ENCODE results near the gene TRIO.

TRIO gene

DNA sequence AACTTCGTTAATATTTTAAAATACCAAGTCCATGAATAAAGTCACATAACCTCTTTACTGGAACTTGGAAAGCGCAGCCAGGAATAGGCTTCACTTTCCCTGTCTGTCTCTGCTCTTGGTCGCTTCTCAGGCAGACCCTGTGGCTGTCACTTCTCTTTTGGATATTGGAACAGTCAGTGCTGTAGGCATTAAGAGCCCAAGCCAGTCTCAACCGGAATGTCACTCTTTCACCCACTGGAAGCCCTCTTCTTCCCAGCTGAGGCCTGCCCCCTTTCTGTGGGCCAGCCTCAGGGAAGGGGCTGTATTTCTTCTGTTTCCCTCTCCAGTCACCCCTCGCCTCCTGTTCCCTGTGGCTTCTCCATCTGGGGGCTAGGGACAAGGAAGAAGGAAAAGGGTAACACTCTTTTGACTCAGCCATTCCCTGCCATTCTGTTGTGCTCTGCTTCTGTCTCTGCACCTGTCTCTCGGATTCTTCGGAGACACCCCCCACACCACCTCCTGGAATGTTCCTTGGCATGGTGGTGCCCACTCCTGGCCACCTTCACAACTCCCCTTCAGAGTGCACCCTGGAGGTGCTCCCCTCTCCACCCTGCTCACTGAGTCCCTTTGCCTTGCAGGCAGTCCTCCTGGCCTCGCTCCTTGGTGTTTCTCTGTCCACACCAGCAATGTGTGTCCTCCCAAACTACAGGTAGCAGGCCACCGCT is 103.4 kb downstream of the TRIO start:
- in situ Hi-C loops (cut with HindIII; ENCODE audit: low pct_ligation_motif_present, low pct_unique_long_range_greater_than_20kb, low sequenced_read_pairs), result no loop called here
- no peak for DNase-seq

DNA sequence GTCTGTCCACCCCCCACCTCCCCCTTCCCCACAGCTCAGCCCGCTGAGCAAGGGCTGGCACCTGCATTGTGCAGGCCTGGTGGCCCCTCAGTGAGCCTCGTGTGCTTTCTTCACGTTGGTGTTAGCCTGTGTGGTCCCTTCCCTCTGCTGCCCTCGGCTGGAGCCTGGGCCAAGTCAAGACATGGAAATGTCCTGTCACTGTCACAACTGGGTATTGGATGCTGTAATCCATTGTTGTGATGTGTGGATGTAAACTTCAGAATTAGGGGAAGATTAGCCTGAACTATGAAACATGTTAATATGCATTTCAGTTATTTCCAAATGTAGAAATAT is 103.9 kb downstream of the TRIO start:
- DNase-seq, result no peak

DNA sequence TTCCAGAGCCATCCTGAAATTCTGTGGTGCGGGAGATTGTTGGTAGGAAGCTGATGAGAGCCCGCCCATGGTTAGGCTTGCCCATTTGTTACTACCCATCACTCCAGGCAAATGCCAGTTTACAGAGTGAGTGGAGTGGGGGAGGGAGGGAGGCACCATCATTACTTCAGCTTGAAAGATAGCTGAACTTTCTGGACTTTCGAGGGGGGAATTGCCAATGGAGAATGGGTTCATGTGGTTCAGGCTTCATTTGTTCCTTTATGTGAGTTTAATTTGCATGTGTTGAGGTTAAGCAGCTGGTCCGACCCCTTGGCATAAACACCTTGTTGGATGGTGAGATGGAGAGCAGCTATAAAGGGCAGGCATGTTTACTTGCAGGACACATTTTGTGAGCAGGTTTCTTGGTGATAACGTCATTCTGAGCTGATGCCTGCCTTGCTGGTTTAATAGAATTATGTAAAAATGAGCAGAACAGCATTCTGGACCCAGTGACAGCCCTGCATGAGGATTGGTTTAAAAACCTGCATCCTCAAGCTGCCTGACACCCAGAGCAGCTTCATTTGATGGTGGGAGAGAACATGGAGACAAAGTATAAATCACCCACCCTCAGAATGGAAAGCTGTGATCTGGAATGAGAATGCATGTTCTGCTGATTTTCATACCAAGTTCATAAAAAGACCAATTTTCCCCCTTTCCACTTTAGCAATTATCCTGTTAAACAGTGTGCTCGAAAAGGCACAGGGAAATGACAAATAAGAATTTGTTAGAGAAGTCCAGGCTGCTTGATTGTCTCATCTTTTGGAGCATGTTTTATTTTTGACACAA is 106.3 kb downstream of the TRIO start:
- DNase-seq, result no peak
- in situ Hi-C loops (cut with HindIII; ENCODE audit: low pct_ligation_motif_present, low pct_unique_long_range_greater_than_20kb, low sequenced_read_pairs), result no loop called here

More for the DNA sequence above, 103.9 kb downstream of the TRIO start:
- in situ Hi-C loops (cut with HindIII; ENCODE audit: low pct_ligation_motif_present, low pct_unique_long_range_greater_than_20kb, low sequenced_read_pairs), result no loop called here

DNA sequence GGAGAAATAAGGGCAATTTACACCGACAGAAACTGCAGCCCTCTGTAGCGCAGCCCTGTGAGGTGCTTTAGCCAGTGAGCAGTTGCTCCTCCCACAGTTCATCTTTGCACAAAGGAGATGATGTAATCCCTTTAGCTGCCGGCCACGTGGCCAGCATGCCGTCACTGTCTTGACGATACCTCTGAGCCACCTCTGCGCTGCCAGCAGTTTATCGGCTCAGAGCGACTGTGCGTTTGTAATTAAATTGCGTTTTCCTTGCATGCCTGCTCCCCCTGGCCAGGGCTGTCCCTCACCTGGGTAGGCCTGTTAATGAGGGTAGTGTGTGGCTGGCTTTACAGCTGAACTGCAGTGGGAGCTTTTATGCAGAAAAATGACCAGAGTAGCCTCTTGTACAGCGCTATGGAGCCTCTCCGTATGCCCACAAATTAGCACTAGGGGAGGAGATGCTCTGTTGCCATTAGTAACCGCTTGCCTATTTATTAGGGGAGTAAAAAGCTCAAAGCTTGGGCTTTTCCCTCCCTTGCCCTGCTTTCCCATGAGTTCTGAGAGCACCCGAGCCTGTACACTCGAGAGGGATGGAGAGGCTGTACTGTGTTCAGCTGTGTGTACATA is 107.0 kb downstream of the TRIO start:
- in situ Hi-C loops (cut with HindIII; ENCODE audit: low pct_ligation_motif_present, low pct_unique_long_range_greater_than_20kb, low sequenced_read_pairs), result no loop called here
- DNase-seq, result peak; percentile 44

DNA sequence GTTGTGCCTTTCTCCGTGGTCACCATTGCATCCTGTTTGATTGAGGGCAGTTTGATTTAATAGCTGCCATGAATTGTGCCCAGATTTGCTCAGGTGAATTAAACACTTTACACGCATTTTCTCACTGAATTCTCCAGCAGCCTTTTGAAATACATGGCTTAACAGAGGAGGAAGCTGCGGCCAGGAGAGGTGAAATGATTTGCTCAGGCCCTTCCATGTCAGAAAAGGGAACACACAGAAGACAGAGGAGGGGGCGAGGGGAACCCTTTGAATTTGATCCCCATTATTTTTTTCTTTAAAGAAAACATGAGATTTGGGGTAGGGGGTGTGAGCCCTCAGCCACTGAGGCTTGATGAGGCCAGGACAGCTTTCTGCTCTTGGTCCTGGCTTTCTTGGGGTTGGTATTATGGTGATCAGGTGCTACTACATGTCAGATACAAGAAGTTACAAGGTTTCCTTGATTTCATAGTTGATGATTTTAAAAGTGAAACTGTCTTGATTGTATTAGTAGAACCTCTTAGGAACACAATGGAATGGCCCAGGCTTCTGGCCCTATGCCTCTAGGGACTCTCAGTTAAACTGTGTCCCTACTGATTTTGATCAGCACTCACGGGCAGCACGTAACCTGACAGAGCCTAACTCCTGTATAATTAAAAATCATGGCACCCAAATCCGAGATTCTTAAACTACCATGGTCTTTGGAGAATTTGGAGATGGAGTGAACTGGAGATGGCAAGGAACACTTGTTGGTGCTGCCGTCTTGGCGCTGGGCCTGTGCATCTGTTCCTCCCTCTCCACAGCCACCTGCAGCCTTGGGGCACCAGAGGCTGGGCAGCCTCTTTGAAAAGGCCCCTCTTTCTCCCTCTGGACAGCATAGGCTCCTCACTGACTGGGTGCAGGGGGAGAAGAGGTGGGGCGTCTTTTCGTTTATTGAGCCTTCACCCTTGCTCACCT is 107.9 kb downstream of the TRIO start:
- no peak for DNase-seq
- in situ Hi-C loops (cut with HindIII; ENCODE audit: low pct_ligation_motif_present, low pct_unique_long_range_greater_than_20kb, low sequenced_read_pairs), result no loop called here

DNA sequence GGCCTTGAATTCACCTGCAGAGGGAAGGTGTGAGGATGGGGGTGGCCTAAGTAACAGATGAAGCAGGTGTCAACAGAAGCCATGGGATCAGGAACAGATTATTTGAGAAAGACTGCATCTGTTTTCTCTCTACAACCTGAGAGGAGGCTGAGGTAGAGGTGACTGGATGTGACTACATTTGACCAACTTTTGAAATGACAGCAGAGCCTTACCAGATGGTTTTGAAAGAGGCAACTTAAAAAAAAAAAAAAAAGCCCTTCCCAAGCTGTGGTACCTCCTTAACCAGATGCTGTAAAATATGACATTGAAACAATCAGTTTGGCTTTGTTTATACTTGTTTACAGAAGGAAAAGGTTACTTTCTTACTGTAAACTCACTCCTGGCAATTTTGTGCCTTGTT is 108.6 kb downstream of the TRIO start:
- no peak for DNase-seq
- in situ Hi-C loops (cut with HindIII; ENCODE audit: low pct_ligation_motif_present, low pct_unique_long_range_greater_than_20kb, low sequenced_read_pairs), result no loop called here

DNA sequence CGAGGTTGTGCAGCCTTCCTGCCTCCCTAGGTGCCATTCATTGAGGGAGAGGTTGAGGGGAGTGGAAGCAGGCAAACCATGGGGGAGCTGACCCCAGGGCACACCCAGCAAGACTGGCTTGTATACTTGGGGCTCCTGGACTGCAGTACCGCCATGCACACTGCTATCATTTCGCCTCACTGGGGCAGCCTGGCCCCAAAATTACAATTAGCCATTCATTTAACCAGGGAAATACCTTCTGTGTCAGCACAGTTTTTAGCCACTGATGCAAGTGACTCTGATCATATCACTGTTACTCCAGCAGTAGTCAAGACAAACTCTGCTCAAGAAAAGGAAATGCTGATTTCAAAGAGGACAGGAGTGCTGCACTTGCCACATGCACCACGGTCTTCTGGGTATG is 109.7 kb downstream of the TRIO start:
- in situ Hi-C loops (cut with HindIII; ENCODE audit: low pct_ligation_motif_present, low pct_unique_long_range_greater_than_20kb, low sequenced_read_pairs), result no loop called here
- DNase-seq, result no peak

DNA sequence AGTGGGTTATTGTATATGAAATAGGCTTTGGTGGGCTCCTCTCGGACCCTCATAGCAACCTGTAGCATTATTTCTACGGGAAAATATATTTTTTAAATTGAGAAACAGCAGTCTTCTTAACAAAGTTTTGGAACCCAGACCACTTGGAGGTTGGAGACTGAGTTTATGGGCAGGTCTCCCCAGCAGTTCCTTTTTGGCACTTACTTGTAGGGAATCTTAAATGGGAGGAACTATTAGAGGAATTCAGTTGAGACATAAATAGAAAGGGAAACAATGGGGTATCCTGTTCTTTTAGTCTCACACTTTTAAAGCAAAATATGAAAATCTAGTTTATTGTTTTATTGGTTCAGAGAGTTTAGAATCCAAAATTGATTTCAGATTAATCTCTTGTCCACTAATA is 111.5 kb downstream of the TRIO start:
- in situ Hi-C loops (cut with HindIII; ENCODE audit: low pct_ligation_motif_present, low pct_unique_long_range_greater_than_20kb, low sequenced_read_pairs), result no loop called here
- DNase-seq, result no peak

DNA sequence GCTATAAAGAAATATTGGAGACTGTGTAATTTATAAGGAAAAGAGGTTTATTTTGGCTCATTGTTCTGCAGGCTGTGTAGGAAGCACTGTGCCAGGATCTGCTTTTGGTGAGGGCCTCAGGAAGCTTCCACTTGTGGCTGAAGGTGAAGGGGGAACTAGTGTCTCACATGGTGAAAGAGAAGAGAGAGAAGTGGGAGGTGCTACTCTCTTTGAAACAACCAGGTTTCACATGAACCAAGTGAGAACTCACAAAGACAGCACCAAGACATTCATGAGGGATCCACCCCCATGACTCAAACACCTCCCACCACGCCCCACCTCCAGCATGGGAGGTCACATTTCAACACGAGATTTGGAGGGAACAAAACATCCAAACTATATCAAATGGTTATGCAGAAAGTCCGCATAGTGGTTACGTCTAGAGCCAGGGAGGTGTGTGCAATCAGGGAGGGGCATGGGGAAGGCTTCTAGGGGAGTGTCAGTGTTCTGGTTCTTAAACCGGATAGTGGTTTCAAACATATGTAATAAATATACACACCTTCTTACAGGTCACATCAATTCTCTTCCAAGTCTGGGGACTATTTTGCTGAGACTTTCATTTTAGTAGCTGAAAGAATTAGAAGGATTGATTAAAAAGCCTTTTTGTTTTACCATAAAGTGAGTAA is 113.0 kb downstream of the TRIO start:
- DNase-seq, result no peak
- in situ Hi-C loops (cut with HindIII; ENCODE audit: low pct_ligation_motif_present, low pct_unique_long_range_greater_than_20kb, low sequenced_read_pairs), result no loop called here

DNA sequence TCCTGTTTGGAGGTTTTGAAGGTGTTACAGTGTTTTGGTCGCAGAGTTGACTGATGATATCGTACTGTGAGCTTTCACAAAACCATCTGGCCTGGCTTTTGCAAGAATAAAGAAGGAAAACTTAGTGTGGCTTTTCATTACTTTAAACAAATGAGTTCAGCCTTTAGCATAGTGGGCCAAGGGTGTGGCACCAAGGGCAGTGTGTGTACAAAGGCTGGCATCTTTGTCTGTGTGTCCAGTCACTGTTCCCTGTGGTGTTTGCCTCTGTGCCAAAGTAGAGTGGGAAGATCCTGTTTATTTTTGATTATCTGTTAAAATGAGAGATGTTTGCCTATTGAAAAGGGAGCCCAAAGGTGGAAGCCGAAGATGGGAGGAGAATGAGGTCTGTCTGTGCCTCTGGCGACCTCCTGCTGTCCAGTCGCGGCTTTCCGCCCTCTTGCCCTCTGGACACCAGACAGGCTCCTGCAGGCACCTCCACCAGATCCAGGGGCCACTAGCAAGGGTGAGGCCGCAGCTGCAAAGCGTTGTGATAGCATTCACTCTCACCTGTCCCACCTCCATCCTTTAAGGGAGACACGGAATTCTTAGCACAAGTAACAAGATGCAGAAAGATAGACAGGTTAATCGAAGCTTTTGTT is 113.7 kb downstream of the TRIO start:
- DNase-seq, result no peak
- in situ Hi-C loops (cut with HindIII; ENCODE audit: low pct_ligation_motif_present, low pct_unique_long_range_greater_than_20kb, low sequenced_read_pairs), result no loop called here

DNA sequence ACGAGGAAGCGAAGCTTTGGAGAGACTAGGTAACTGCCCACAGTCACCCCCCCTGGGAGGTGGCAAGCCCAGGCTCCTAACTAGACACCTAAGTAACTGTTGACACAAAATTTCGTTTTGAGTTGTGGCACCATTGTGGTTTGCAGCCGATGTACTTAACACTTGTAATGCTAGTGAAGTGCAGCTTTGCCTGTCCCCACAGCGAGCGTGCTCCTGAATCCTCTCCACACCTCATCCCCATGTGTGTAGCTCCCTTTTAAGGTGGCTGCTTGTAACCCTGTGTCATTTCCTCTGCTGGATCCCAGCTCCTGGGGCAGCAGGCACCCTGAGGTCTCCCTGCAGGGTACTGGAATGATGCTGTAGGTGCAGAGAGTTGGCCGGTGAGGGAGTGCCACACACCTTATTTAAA is 114.9 kb downstream of the TRIO start:
- DNase-seq, result no peak
- in situ Hi-C loops (cut with HindIII; ENCODE audit: low pct_ligation_motif_present, low pct_unique_long_range_greater_than_20kb, low sequenced_read_pairs), result no loop called here

DNA sequence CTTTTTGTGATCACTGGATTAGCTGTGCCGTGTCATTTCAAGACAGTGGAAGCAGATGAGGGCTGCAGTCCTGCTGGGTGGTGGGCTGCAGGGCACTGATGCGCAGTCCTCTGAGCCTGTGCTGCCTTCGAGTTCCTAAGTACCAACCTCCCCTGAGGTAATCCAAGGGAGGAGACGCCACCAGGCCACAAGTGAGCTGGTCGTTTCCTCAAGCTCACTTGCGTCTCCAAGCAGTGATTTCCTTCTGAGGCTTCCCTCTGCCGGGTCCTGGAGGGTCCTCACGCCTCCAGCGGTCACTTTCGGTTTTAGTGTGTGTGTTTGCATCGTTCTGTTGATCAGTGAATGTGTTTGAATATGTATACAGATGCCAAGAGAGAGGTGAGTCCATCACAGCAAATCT is 115.7 kb downstream of the TRIO start:
- in situ Hi-C loops (cut with HindIII; ENCODE audit: low pct_ligation_motif_present, low pct_unique_long_range_greater_than_20kb, low sequenced_read_pairs), result no loop called here
- no peak for DNase-seq

DNA sequence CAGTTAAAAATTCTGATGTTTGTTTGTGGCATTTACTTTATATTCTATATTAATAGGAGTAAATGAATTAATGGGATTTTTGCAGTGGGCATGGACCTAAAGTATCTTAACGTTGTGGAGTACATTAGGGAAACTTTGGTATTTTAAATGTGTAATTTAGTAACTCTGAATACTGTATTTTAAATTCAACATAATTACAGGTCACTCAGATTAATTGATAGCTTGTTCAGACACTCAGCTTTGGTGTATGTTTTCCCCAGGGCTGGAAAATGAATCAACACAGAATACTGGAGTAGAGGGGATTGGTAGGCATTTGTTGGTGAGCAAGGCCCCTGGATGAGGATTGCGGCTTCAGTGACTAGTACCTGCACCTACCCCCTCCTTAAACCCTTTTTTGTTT is 117.5 kb downstream of the TRIO start:
- in situ Hi-C loops (cut with HindIII; ENCODE audit: low pct_ligation_motif_present, low pct_unique_long_range_greater_than_20kb, low sequenced_read_pairs), result no loop called here
- no peak for DNase-seq

DNA sequence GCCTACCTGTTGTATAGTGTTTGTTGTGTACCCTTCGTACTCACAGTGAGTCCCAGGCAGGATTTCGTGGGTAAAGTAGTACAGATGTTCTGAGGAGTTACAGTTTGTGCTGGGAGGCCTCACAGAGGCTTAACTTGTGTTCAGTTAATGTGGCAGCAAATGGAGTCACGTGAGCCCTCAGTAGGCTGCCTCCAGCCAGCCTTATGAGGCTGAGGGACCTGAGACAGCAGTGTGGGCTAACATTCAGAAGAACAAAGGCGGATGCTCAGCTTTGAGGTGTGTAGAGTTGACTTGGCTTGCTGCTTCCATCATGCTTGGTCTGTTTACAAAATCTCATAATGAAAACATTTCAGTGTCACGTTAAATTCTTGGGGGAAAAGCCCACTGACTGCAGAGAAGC is 118.1 kb downstream of the TRIO start:
- in situ Hi-C loops (cut with HindIII; ENCODE audit: low pct_ligation_motif_present, low pct_unique_long_range_greater_than_20kb, low sequenced_read_pairs), result no loop called here
- DNase-seq, result no peak

DNA sequence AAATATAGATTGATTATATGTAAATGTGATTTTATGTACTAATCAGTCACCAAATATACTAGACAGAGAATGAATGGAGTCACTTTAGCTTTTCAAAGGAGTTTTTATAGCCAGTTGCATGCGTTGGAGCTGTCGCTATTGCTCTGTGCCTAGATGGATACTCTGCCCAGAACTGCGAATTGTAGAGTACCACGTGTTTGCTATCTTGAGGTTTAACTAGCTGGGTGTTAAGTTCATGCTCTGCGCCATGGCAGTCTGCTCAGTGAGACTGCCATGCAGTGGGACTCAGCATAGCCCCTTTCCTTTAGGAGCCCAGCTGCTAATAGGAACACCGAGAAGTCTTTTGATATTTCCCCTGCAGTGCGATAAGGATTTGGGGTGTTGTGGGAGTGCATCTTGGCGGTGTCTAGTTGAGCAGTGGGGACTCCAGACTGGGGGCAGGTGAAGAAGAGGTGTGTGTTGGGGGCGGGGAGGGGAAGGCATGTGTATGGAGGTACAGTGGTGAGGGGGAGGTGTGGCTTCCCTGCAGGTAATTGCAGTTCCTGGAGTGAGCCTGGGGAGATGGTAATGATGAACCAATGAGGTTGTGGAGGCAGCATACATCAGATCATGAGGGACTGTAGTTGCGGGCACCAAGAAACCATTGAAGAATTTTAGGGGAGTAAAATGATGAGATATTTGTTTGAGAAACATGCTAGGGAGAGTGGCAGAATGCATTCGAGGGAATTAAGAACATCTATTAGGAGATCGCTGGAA is 118.9 kb downstream of the TRIO start:
- no peak for DNase-seq
- in situ Hi-C loops (cut with HindIII; ENCODE audit: low pct_ligation_motif_present, low pct_unique_long_range_greater_than_20kb, low sequenced_read_pairs), result no loop called here

DNA sequence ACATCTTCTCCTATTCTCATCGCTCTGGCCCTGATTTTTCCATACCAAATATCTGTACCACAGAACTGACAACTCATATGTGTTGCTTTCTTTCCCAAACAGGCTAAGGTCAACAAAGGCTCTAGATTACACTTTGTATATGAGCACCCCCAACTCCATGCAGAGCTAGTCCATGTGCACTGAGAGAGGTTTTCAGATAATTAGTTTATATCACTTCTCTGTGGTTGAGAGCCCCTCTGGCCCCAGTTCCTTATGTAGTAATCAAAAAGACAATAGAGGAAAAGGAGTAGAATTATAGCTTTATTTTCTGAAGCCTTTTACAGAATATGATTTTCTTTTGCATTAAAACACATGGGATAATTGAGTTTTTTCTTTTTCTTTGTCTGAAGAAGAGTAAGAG is 120.0 kb downstream of the TRIO start:
- in situ Hi-C loops (cut with HindIII; ENCODE audit: low pct_ligation_motif_present, low pct_unique_long_range_greater_than_20kb, low sequenced_read_pairs), result no loop called here
- no peak for DNase-seq

DNA sequence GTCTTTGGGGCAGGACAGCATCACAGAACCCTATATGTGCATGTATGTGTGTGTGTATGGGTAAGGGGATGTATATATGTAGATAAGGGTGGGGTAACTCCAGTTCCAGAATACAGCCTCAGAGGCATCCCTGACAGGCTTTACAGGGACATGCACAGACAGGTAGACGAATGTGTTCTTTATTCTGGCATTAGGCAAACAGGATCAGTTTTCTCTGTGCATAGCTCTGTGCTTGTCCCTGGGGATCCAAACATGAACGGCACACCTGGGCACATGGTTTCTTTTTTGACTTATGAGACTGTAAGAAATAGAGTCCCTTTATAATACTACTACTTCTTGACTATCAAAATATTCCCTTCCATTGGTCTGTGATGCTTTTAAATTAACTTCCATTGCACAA is 120.6 kb downstream of the TRIO start:
- peak; percentile 29 for DNase-seq
- in situ Hi-C loops (cut with HindIII; ENCODE audit: low pct_ligation_motif_present, low pct_unique_long_range_greater_than_20kb, low sequenced_read_pairs), result no loop called here
